OCI-LY1 (cell line): ENCODE data around the gene JMJD1C.

Source experiments
- H2AFZ ChIP-seq: fragments of 200-600 bp; sonication (generic), shearing (Covaris generic); 2 replicates; pipeline ENCODE4 v1.6.0; 2014; ENCODE audit warnings: antibody characterized with exemption, mild to moderate bottlenecking, low read length
- H3F3A ChIP-seq: fragments of 200-600 bp; sonication (generic), shearing (Covaris generic); 2 replicates; pipeline ENCODE4 v1.6.0; 2014; ENCODE audit warnings: mild to moderate bottlenecking, antibody characterized with exemption, low read length, moderate library complexity; ENCODE audit not compliant: insufficient read depth
- H3K27ac ChIP-seq: fragments of 200-600 bp; sonication (generic); 2 replicates; pipeline ENCODE4 v1.5.1; 2014; ENCODE audit warnings: low read length, mixed run types, mild to moderate bottlenecking, low read depth; ENCODE audit not compliant: poor library complexity, severe bottlenecking
- H3K27me3 ChIP-seq: fragments of 200-600 bp; sonication (generic); 2 replicates; pipeline ENCODE4 v1.6.0; 2014; ENCODE audit warnings: antibody characterized with exemption, mild to moderate bottlenecking, low read length, moderate library complexity; ENCODE audit not compliant: insufficient read depth
- H3K36me3 ChIP-seq: fragments of 200-600 bp; sonication (generic); 2 replicates; pipeline ENCODE4 v1.6.1; 2014; ENCODE audit warnings: mild to moderate bottlenecking, antibody characterized with exemption, low read length, moderate library complexity, mixed read lengths; ENCODE audit not compliant: insufficient read depth
- H3K4me1 ChIP-seq: fragments of 200-600 bp; sonication (generic); 2 replicates; pipeline ENCODE4 v1.5.1; 2014; ENCODE audit warnings: mild to moderate bottlenecking, low read length, moderate library complexity; ENCODE audit not compliant: insufficient read depth, severe bottlenecking
- H3K4me2 ChIP-seq: fragments of 200-600 bp; sonication (generic), shearing (Covaris generic); 2 replicates; pipeline ENCODE4 v1.6.1; 2014; ENCODE audit warnings: low read length
- H3K4me3 ChIP-seq: fragments of 200-600 bp; sonication (generic); 2 replicates; pipeline ENCODE4 v1.5.1; 2014; ENCODE audit warnings: low read length, low read depth, mild to moderate bottlenecking, mixed read lengths; ENCODE audit not compliant: poor library complexity, severe bottlenecking
- H3K79me2 ChIP-seq: fragments of 200-600 bp; shearing (Covaris generic); 2 replicates; pipeline ENCODE4 v1.6.1; 2016; ENCODE audit warnings: mixed run types, low read length, mixed read lengths; ENCODE audit not compliant: insufficient read depth
- H3K9ac ChIP-seq: fragments of 200-600 bp; sonication (generic), shearing (Covaris generic); 2 replicates; pipeline ENCODE4 v1.6.1; 2014; ENCODE audit warnings: mild to moderate bottlenecking, low read length, mixed read lengths
- H3K9me2 ChIP-seq: fragments of 200-600 bp; sonication (generic), shearing (Covaris generic); 2 replicates; pipeline ENCODE4 v1.6.1; 2014; ENCODE audit warnings: low read depth, mild to moderate bottlenecking, low read length, mixed read lengths
- H3K9me3 ChIP-seq: fragments of 200-600 bp; shearing (Covaris generic); 2 replicates; pipeline ENCODE4 v1.6.1; 2014; ENCODE audit warnings: low read length, mixed read lengths
- H4K20me1 ChIP-seq: fragments of 200-600 bp; sonication (generic), shearing (Covaris generic); 2 replicates; pipeline ENCODE4 v1.6.0; 2016; ENCODE audit warnings: mild to moderate bottlenecking, low read length; ENCODE audit not compliant: insufficient read depth
- EZH2 ChIP-seq: fragments of 200-600 bp; sonication (generic), shearing (Covaris generic); IDR thresholded peaks from 2 replicates; pipeline ENCODE4 v1.8.0; 2017; ENCODE audit warnings: borderline replicate concordance, mixed run types, mild to moderate bottlenecking, antibody characterized with exemption, low read length, moderate library complexity, mixed read lengths
- TF ChIP-seq, protein P1 (sequence below): fragments of 200-600 bp; sonication (generic), shearing (Covaris generic); IDR thresholded peaks from 2 replicates; pipeline ENCODE4 v1.5.1; 2017; ENCODE audit warnings: mild to moderate bottlenecking, antibody characterized with exemption, low read length, moderate library complexity, mixed read lengths

Gene JMJD1C

DNA sequence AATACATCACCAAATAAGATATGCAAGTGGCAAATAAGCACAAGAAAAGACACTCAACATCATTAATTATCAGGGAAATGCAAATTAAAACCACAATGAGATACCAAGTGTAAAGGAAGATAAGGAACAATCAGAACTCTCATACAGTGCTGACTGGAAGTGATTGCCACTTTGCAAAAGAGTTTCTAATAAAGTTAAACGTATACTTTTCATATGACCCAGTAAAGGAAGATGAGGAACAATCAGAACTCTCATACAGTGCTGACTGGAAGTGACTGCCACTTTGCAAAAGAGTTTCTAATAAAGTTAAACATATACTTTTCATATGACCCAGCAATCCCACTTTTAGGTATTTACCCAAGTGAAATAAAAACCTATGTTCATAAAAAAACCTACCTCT is 12.2 kb upstream of the JMJD1C start:
- Histone ChIP-seq H3K36me3 (no peaks in the 10 kb centered on the region; the same call in 1 of the 2 replicates), H3K9ac (no peak overlapping the region), H3K4me1 (no peaks in the 10 kb centered on the region), H3K4me3 (no peak overlapping the region), H3K4me2 (no peak overlapping the region), H3K27ac (no peak overlapping the region), H4K20me1 (no peaks in the 10 kb centered on the region), H3K27me3 (no peaks in the 10 kb centered on the region), H3F3A (no peaks in the 10 kb centered on the region; the same call in 1 of the 2 replicates), H3K9me2 (no peaks in the 10 kb centered on the region), H2AFZ (no peak overlapping the region), H3K9me3 (no peaks in the 10 kb centered on the region), H3K79me2 (peaks cover 70% of the 10 kb centered on the region)
- TF ChIP-seq EZH2: no peak
- TF ChIP-seq, protein P1, sequence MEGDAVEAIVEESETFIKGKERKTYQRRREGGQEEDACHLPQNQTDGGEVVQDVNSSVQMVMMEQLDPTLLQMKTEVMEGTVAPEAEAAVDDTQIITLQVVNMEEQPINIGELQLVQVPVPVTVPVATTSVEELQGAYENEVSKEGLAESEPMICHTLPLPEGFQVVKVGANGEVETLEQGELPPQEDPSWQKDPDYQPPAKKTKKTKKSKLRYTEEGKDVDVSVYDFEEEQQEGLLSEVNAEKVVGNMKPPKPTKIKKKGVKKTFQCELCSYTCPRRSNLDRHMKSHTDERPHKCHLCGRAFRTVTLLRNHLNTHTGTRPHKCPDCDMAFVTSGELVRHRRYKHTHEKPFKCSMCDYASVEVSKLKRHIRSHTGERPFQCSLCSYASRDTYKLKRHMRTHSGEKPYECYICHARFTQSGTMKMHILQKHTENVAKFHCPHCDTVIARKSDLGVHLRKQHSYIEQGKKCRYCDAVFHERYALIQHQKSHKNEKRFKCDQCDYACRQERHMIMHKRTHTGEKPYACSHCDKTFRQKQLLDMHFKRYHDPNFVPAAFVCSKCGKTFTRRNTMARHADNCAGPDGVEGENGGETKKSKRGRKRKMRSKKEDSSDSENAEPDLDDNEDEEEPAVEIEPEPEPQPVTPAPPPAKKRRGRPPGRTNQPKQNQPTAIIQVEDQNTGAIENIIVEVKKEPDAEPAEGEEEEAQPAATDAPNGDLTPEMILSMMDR: no peak

DNA sequence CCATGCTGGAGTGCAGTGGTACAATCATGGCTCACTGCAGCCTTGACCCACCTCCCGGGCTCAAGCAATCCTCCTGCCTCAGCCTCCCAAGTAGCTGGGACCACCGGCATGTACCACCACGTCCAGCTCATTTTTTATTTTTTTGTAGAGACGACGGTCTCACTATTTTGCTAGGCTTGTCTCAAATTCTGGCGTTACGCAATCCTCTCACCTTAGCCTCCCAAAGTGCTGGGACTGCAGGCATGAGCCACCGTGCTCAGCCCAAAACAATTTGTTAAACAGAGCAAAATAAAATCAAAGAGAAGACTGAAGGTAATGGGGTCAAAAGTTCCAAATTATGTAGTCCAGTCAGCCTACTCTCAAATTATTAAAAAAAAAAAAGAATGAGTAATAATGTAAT is 8.7 kb upstream of the JMJD1C start:
- Histone ChIP-seq H3K9me3 (no peaks in the 10 kb centered on the region), H3K4me3 (no peak overlapping the region), H3F3A (no peaks in the 10 kb centered on the region; the same call in 1 of the 2 replicates), H3K9me2 (no peaks in the 10 kb centered on the region), H2AFZ (no peak overlapping the region), H3K9ac (no peak overlapping the region), H3K4me2 (no peak overlapping the region), H3K27ac (no peak overlapping the region), H4K20me1 (no peaks in the 10 kb centered on the region), H3K27me3 (no peaks in the 10 kb centered on the region), H3K4me1 (peaks cover 3% of the 10 kb centered on the region), H3K36me3 (no peaks in the 10 kb centered on the region; the same call in 1 of the 2 replicates), H3K79me2 (peaks cover 48% of the 10 kb centered on the region)
- TF ChIP-seq, protein P1: no peak
- no peak for TF ChIP-seq EZH2

DNA sequence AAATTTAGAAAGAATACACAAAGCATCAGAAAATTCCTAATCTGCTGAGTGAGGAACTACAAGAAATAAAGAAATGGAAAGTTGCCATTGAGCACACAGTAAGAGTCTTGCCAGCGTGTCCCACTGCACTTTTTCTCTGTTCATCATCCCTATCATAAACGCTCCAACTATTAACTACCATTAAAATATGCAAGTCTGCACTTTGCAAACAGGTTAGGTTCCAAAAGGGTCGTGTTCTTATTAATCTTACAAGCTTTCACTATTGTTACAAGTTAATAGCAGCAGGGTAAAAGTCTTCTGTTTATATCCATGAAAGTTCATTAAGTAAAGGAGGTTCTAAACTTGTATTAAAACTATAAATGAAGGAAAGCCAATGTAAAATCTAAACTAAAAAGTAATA is 5.2 kb upstream of the JMJD1C start:
- no peak overlapping the region for H3K27ac ChIP-seq
- no peaks in the 10 kb centered on the region for H4K20me1 ChIP-seq
- no peaks in the 10 kb centered on the region for H3K27me3 ChIP-seq
- H3K4me2 ChIP-seq: no peak overlapping the region
- H3F3A ChIP-seq: 0 out of 2 replicates have a peak, but pooled peaks cover 4% of the 10 kb centered on the region
- H3K9me2 ChIP-seq: no peaks in the 10 kb centered on the region
- TF ChIP-seq, protein P1: no peak
- no peak for TF ChIP-seq EZH2
- no peaks in the 10 kb centered on the region for H3K9me3 ChIP-seq
- H3K4me3 ChIP-seq: no peak overlapping the region
- no peaks in the 10 kb centered on the region; the same call in 1 of the 2 replicates for H3K36me3 ChIP-seq
- peaks cover 24% of the 10 kb centered on the region for H3K79me2 ChIP-seq
- no peak overlapping the region for H3K9ac ChIP-seq
- H3K4me1 ChIP-seq: peaks cover 13% of the 10 kb centered on the region
- no peak overlapping the region for H2AFZ ChIP-seq
